Ectodermal cell (in vitro differentiated cells): ENCODE data around the gene SNRNP35.

Experiments
- H3K27ac ChIP-seq: 2 replicates; pipeline ENCODE4 v1.7.0; 2013; ENCODE audit warnings: mild to moderate bottlenecking, low read depth, low read length; ENCODE audit not compliant: insufficient read depth, poor library complexity, severe bottlenecking
- H3K27me3 ChIP-seq: 2 replicates; pipeline ENCODE4 v1.7.0; 2013; ENCODE audit warnings: mild to moderate bottlenecking, low read length; ENCODE audit not compliant: insufficient read depth, control insufficient read depth, poor library complexity, severe bottlenecking
- H3K36me3 ChIP-seq: one replicate; pipeline ENCODE4 v1.7.0; 2013; ENCODE audit warnings: low read length; ENCODE audit not compliant: control insufficient read depth, insufficient read depth
- H3K4me1 ChIP-seq: one replicate; pipeline ENCODE4 v1.7.0; 2013; ENCODE audit warnings: low read length; ENCODE audit not compliant: control insufficient read depth, insufficient read depth
- H3K4me3 ChIP-seq: 2 replicates; pipeline ENCODE4 v1.7.0; 2013; ENCODE audit warnings: low read depth, low read length, control low read depth; ENCODE audit not compliant: insufficient read depth
- H3K9me3 ChIP-seq: 2 replicates; pipeline ENCODE4 v1.7.0; 2013; ENCODE audit warnings: mild to moderate bottlenecking, low read length, moderate library complexity; ENCODE audit not compliant: control insufficient read depth
- WGBS, 2 experiments: methylation state at CpG; one replicate each; pipeline ENCODE4 v1.1.7; 2013; ENCODE audit warnings: missing lambda C conversion rate in 2 of 2; 5-methylcytosine and 5-hydroxymethylcytosine counted together

The SNRNP35 gene

GRCh38 chr12:123433615-123434014 lies 24.3 kb upstream of the SNRNP35 start:
- peaks cover 30% of the 10 kb centered on the region for H3K27me3 ChIP-seq
- no peaks in the 10 kb centered on the region for H3K4me1 ChIP-seq
- H3K4me3 ChIP-seq, result no peak overlapping the region
- WGBS, 2 experiments, result 84 to 93% methylated on average over 6 of the region's 6 CpGs
- no peak overlapping the region for H3K27ac ChIP-seq
- no peaks in the 10 kb centered on the region for H3K9me3 ChIP-seq
- H3K36me3 ChIP-seq, result no peaks in the 10 kb centered on the region

GRCh38 chr12:123435636-123436016 lies 22.3 kb upstream of the SNRNP35 start:
- no peaks in the 10 kb centered on the region for H3K9me3 ChIP-seq
- peak overlapping the region; percentile 69 for H3K4me3 ChIP-seq
- H3K4me1 ChIP-seq, result no peaks in the 10 kb centered on the region
- H3K27ac ChIP-seq, result no peak overlapping the region
- no peaks in the 10 kb centered on the region for H3K36me3 ChIP-seq
- 76 to 80% methylated on average over 5 of the region's 5 CpGs for WGBS, 2 experiments
- H3K27me3 ChIP-seq, result peaks cover 30% of the 10 kb centered on the region

- 2% methylated on average over 69 of the region's 69 CpGs for WGBS, 2 experiments
- no peaks in the 10 kb centered on the region for H3K9me3 ChIP-seq
- peak within 1 kb of the TSS; percentile 69 for H3K4me3 ChIP-seq
- H3K4me1 ChIP-seq, result no peaks in the 10 kb centered on the region
- H3K27me3 ChIP-seq, result peaks cover 30% of the 10 kb centered on the region
- no peak within 1 kb of the TSS for H3K27ac ChIP-seq
- H3K36me3 ChIP-seq, result no peaks in the 10 kb centered on the region
Observed at GRCh38 chr12:123436017-123436964, 21.6 kb upstream of the SNRNP35 start, which contains the start of gene RILPL2. Gene RILPL2 (minus strand): TSS chr12:123436684. CDS start chr12:123436420, 264 bp downstream.

- Histone ChIP-seq H3K27me3 (peaks cover 14% of the 10 kb centered on the region), H3K9me3 (no peaks in the 10 kb centered on the region), H3K27ac (no peak overlapping the region), H3K4me3 (no peak overlapping the region), H3K4me1 (no peaks in the 10 kb centered on the region), H3K36me3 (no peaks in the 10 kb centered on the region)
- 88% methylated on average over 13 of the region's 13 CpGs for WGBS, 2 experiments
Observed at GRCh38 chr12:123441523-123442164, 16.3 kb upstream of the SNRNP35 start.

- Histone ChIP-seq H3K9me3 (no peaks in the 10 kb centered on the region), H3K27me3 (peaks cover 3% of the 10 kb centered on the region), H3K27ac (no peak overlapping the region), H3K36me3 (no peaks in the 10 kb centered on the region), H3K4me1 (no peaks in the 10 kb centered on the region), H3K4me3 (no peak overlapping the region)
- WGBS, 2 experiments, result 95 to 97% methylated on average over 4 of the region's 4 CpGs
Observed at GRCh38 chr12:123442774-123443173, 15.2 kb upstream of the SNRNP35 start.

- Histone ChIP-seq H3K9me3 (no peaks in the 10 kb centered on the region), H3K36me3 (no peaks in the 10 kb centered on the region), H3K27me3 (no peaks in the 10 kb centered on the region), H3K4me1 (no peaks in the 10 kb centered on the region), H3K4me3 (no peak overlapping the region), H3K27ac (no peak overlapping the region)
- WGBS, 2 experiments, result 92 to 93% methylated on average over 7 to 8 of the region's 8 CpGs
Observed at GRCh38 chr12:123444092-123445026, 13.6 kb upstream of the SNRNP35 start.

GRCh38 chr12:123445388-123446332 lies 12.3 kb upstream of the SNRNP35 start:
- H3K4me1 ChIP-seq, result no peaks in the 10 kb centered on the region
- WGBS, 2 experiments, result 78 to 82% methylated on average over 18 of the region's 18 CpGs
- H3K36me3 ChIP-seq, result no peaks in the 10 kb centered on the region
- H3K27ac ChIP-seq, result no peak overlapping the region
- no peaks in the 10 kb centered on the region for H3K27me3 ChIP-seq
- H3K9me3 ChIP-seq, result no peaks in the 10 kb centered on the region
- no peak overlapping the region for H3K4me3 ChIP-seq

- Histone ChIP-seq H3K9me3 (no peaks in the 10 kb centered on the region), H3K27me3 (no peaks in the 10 kb centered on the region), H3K27ac (no peak overlapping the region), H3K4me1 (no peaks in the 10 kb centered on the region), H3K4me3 (no peak overlapping the region), H3K36me3 (no peaks in the 10 kb centered on the region)
- 87 to 89% methylated on average over 4 of the region's 4 CpGs for WGBS, 2 experiments
Observed at GRCh38 chr12:123446333-123446713, 11.6 kb upstream of the SNRNP35 start.

- no peaks in the 10 kb centered on the region for H3K36me3 ChIP-seq
- no peaks in the 10 kb centered on the region for H3K9me3 ChIP-seq
- H3K4me1 ChIP-seq, result no peaks in the 10 kb centered on the region
- no peaks in the 10 kb centered on the region for H3K27me3 ChIP-seq
- H3K27ac ChIP-seq, result no peak overlapping the region
- 87 to 88% methylated on average over 2 of the region's 2 CpGs for WGBS, 2 experiments
- H3K4me3 ChIP-seq, result no peak overlapping the region
Observed at GRCh38 chr12:123449249-123449733, 8.6 kb upstream of the SNRNP35 start.
